ENCODE data around the gene ERBB4. TPM values are rescaled to one million over a fixed set of nuclear protein-coding genes. Genes with fewer than 3 reads are reported as not detected.

Gene ERBB4
- total RNA-seq, 1 donor from 2014 or later = 0.36 TPM

DNA sequence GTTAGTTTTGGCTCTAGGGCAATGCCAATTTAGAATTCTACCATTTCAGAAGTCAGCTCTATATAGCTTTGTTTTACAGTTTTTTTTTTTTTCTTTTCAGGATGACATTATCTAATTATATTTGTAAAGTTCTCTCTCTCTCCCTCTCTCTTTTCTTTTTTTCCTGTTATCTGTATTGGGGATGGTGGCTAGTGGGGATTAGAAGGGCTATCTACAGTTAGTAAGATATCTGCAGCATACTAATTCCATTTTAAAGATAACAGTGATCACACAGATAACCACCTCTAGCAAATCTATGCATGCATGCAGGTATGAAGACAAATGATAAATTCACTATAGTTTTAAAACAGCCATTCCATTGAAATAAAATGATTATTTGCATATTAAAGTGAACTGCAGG, 438.9 kb downstream of the ERBB4 start:
- TF ChIP-seq, protein P1, sequence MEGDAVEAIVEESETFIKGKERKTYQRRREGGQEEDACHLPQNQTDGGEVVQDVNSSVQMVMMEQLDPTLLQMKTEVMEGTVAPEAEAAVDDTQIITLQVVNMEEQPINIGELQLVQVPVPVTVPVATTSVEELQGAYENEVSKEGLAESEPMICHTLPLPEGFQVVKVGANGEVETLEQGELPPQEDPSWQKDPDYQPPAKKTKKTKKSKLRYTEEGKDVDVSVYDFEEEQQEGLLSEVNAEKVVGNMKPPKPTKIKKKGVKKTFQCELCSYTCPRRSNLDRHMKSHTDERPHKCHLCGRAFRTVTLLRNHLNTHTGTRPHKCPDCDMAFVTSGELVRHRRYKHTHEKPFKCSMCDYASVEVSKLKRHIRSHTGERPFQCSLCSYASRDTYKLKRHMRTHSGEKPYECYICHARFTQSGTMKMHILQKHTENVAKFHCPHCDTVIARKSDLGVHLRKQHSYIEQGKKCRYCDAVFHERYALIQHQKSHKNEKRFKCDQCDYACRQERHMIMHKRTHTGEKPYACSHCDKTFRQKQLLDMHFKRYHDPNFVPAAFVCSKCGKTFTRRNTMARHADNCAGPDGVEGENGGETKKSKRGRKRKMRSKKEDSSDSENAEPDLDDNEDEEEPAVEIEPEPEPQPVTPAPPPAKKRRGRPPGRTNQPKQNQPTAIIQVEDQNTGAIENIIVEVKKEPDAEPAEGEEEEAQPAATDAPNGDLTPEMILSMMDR (IDR thresholded peaks at IDR 0.05; ENCODE audit: unreplicated experiment) = no peak
- Mint-ChIP-seq H3K27me3 (ENCODE audit: unreplicated experiment) (no peaks in the 10 kb centered on the region), H3K36me3 (ENCODE audit: low read depth, unreplicated experiment) (no peaks in the 10 kb centered on the region), H3K9me3 (ENCODE audit: unreplicated experiment) (no peaks in the 10 kb centered on the region), H3K4me3 (ENCODE audit: unreplicated experiment) (no peak overlapping the region), H3K4me1 (ENCODE audit: unreplicated experiment) (no peaks in the 10 kb centered on the region), H3K27ac (ENCODE audit: unreplicated experiment) (no peak overlapping the region)
- no peak for DNase-seq (ENCODE audit: low spot score)

DNA sequence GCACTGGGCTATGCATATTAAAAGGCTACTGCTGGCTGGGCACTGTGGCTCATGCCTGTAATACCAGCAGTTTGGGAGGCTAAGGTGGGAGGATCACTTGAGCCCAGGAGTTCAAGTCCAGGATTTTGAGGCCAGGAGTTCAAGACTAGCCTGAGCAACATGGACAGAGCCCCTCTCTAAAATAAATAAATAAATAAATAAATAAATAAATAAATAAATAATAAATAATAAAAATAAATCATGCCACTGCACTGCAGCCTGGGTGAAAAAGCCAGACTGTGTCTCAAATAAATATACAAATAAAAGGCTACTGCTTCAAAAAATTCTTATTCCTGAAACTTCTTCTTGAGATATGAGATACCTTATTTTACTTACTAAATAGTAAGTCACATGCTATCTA, 439.6 kb downstream of the ERBB4 start:
- TF ChIP-seq, protein P1 (IDR thresholded peaks at IDR 0.05; ENCODE audit: unreplicated experiment) = no peak
- Mint-ChIP-seq H3K36me3 (ENCODE audit: low read depth, unreplicated experiment) (no peaks in the 10 kb centered on the region), H3K9me3 (ENCODE audit: unreplicated experiment) (no peaks in the 10 kb centered on the region), H3K27me3 (ENCODE audit: unreplicated experiment) (no peaks in the 10 kb centered on the region), H3K4me3 (ENCODE audit: unreplicated experiment) (no peak overlapping the region), H3K27ac (ENCODE audit: unreplicated experiment) (no peak overlapping the region), H3K4me1 (ENCODE audit: unreplicated experiment) (no peaks in the 10 kb centered on the region)
- no peak for DNase-seq (ENCODE audit: low spot score)

DNA sequence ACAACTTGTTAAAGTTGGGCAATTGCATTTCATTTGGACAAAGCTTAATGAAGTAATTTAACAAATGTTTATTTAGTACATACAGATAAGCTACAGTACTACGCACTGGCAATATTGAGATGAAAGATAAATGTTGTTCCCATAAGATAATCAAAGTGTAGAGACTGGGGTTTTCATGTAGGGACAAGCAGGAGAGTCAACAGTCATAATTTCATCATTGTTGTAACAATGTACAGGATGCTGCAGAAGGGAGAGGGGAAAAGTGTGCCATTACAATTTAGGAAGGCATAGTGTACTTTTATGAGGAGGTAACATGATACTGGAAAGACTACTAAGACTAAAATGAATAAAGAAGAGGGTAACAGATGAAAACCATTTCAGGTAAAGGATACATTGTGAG, 441.6 kb downstream of the ERBB4 start:
- H3K4me3 Mint-ChIP-seq (ENCODE audit: unreplicated experiment) = no peak overlapping the region
- TF ChIP-seq, protein P1 (IDR thresholded peaks at IDR 0.05; ENCODE audit: unreplicated experiment) = no peak
- H3K4me1 Mint-ChIP-seq (ENCODE audit: unreplicated experiment) = no peaks in the 10 kb centered on the region
- no peak for DNase-seq (ENCODE audit: low spot score)
- no peak overlapping the region for H3K27ac Mint-ChIP-seq (ENCODE audit: unreplicated experiment)
- H3K9me3 Mint-ChIP-seq (ENCODE audit: unreplicated experiment) = no peaks in the 10 kb centered on the region
- H3K27me3 Mint-ChIP-seq (ENCODE audit: unreplicated experiment) = no peaks in the 10 kb centered on the region
- no peaks in the 10 kb centered on the region for H3K36me3 Mint-ChIP-seq (ENCODE audit: low read depth, unreplicated experiment)

DNA sequence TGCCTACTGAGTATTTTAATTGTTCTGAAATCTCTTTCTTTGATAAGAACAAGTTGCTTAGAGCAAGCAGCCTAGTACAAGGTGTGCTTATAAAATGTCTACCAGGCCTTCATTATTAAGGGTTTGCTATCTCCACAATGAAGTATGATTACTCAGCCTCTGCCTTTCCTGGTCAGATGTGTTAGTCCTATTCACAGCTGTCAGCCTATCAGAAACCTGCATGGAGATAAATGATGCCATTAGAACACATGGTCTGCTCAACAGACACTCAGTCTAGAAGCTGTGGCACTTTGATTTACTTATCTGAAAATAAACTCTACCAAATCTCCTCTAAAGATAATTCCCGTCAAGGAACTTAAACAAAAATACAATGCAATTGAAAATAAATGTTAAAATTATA, 448.7 kb downstream of the ERBB4 start:
- no peaks in the 10 kb centered on the region for H3K4me1 Mint-ChIP-seq (ENCODE audit: unreplicated experiment)
- H3K36me3 Mint-ChIP-seq (ENCODE audit: low read depth, unreplicated experiment) = no peaks in the 10 kb centered on the region
- H3K27me3 Mint-ChIP-seq (ENCODE audit: unreplicated experiment) = no peaks in the 10 kb centered on the region
- no peak overlapping the region for H3K4me3 Mint-ChIP-seq (ENCODE audit: unreplicated experiment)
- DNase-seq (ENCODE audit: low spot score) = no peak
- H3K9me3 Mint-ChIP-seq (ENCODE audit: unreplicated experiment) = no peaks in the 10 kb centered on the region
- TF ChIP-seq, protein P1 (IDR thresholded peaks at IDR 0.05; ENCODE audit: unreplicated experiment) = no peak
- no peak overlapping the region for H3K27ac Mint-ChIP-seq (ENCODE audit: unreplicated experiment)

DNA sequence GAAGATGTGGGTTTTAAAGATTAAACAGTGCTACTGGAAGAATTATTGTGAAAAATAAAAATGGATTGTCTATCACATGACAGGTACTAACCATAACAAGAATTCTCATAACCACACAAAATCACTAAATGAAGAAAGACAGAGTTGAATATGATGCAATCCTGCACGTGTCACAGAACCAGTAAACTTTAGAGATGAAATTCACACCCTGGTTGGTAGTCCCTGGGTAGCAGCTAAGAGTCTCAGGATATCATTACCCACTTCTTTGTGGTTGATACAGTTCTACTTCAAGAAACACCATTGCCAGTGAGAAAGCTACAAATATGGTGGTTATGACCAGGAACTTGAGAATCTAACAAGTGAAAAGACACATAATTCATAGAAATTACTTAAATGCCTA, 450.2 kb downstream of the ERBB4 start:
- no peak for DNase-seq (ENCODE audit: low spot score)
- H3K27me3 Mint-ChIP-seq (ENCODE audit: unreplicated experiment) = no peaks in the 10 kb centered on the region
- no peaks in the 10 kb centered on the region for H3K9me3 Mint-ChIP-seq (ENCODE audit: unreplicated experiment)
- no peaks in the 10 kb centered on the region for H3K36me3 Mint-ChIP-seq (ENCODE audit: low read depth, unreplicated experiment)
- no peak overlapping the region for H3K4me3 Mint-ChIP-seq (ENCODE audit: unreplicated experiment)
- H3K4me1 Mint-ChIP-seq (ENCODE audit: unreplicated experiment) = no peaks in the 10 kb centered on the region
- no peak overlapping the region for H3K27ac Mint-ChIP-seq (ENCODE audit: unreplicated experiment)
- TF ChIP-seq, protein P1 (IDR thresholded peaks at IDR 0.05; ENCODE audit: unreplicated experiment) = no peak
